CD4-positive, alpha-beta T cell treated with Interleukin-15 for 1 hour (primary cell): ENCODE measurements around the gene TNFRSF1B.

Experiments used
- DNase-seq: peaks from one replicate; pipeline ENCODE4 v3.0.0-alpha.2; 2020

The TNFRSF1B gene

GRCh38 chr1:12166834-12167492 is at the start of gene TNFRSF1B:
TNFRSF1B (plus strand) TSS chr1:12166991; CDS start chr1:12167092, 101 bp downstream.
- peak; percentile 79 for DNase-seq

DNA sequence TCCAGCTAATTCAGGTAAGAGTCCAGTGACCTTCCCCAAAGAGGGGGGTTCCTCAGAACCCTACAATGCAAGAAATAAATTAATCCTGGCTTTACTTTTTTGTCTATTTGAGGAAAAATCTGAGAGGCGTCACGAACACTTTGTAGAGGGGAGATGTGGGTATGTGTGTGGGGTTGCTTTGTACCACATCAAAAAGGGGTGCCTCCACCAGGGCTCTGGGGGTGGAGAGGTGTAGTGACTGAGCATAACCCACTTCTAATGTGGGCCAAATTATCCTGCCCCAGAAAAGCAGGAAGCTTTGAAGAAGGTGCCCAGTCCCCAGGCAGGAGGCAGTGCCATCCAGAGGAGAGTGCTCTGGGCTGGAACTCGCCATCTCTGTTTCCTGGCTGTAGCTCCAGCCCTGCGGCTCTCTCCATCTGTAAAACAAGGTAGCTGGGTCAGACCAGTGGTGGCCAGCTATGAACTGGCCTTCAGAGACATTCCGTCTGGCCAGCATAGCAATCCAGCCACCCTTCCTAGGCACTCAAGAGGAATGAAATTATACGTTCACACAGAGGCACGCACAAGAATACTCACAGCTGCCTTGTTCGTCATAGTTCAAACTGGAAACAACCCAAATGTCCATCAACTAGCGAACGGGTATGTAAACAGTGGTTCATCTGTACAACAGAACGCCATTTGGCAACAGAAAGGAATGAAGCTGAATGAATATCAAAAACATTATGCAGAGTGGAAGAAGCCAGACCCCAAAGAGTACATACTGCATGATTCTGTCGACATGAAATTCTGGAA is 45.4 kb upstream of the TNFRSF1B start:
- no peak for DNase-seq

- no peak for DNase-seq
Measured at GRCh38 chr1:12123172-12123571, 43.6 kb upstream of the TNFRSF1B start.

GRCh38 chr1:12124693-12125421 is 41.9 kb upstream of the TNFRSF1B start:
- peak; percentile 73 for DNase-seq

- peak; percentile 34 for DNase-seq
Measured at GRCh38 chr1:12125422-12126355, 41.1 kb upstream of the TNFRSF1B start.

DNA sequence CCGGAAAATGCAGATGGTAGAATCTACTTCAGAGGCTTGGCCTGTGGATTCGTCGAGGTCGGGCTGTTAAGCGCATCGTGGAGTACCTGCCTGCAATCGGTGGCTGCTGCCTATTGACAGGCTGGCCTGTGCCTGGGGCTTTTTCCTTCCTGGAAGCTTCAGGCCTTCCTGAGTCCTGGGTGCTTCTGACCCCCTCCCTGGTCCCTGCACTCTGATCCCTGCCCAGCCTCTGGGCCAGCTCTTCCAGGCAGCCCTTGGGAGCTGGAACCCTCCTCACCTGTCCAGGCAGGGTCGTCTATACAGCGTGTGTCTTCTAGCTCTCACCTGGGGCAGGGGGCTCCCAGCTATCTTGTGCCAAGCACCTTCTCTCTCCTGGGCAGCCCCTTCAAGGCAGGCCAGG is 40.0 kb upstream of the TNFRSF1B start:
- no peak for DNase-seq

GRCh38 chr1:12127206-12127810 is 39.5 kb upstream of the TNFRSF1B start:
- no peak for DNase-seq

- DNase-seq = no peak
Measured at GRCh38 chr1:12128120-12128519, 38.7 kb upstream of the TNFRSF1B start.

- no peak for DNase-seq
Measured at GRCh38 chr1:12129624-12130023, 37.2 kb upstream of the TNFRSF1B start.

- DNase-seq = no peak
Measured at GRCh38 chr1:12130466-12131130, 36.2 kb upstream of the TNFRSF1B start.

DNA sequence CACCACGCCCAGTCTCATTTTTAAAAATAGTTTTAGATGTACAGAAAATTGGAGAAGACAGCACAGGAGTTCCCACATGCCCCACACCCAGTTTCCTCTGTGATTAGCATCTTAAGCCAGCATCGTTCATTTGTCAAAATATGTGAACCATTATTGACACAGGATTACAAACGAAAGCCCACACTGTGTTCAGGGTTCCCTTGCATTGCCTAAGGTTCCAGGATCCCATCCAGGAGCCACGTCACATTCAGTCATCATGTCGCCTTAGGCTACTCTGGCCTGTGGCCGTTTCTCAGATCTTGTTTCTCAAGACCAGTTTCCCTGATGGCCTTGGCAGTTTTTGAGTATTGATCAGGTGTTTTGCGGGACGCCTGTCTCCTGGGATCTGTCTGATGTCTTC is 34.7 kb upstream of the TNFRSF1B start:
- no peak for DNase-seq

DNA sequence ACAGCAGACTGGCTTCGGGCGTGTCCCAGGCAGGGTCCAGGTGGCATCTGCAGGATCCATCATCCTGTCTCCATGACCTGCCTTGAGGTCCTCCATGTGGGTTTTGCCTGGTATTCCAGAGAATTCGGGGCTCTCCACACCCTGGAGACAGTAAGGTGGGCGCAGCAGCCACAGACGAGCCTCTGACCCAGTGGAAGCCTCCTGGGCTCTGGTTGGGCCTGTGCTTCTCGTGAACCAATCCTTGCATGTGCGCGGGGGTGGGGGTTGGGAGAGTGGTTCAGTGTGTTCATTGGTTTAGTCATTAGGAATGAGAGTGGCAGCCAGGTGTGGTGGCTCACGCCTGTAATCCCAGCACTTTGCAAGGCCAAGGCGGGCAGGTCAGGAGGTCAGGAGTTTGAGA is 32.1 kb upstream of the TNFRSF1B start:
- DNase-seq = no peak

DNA sequence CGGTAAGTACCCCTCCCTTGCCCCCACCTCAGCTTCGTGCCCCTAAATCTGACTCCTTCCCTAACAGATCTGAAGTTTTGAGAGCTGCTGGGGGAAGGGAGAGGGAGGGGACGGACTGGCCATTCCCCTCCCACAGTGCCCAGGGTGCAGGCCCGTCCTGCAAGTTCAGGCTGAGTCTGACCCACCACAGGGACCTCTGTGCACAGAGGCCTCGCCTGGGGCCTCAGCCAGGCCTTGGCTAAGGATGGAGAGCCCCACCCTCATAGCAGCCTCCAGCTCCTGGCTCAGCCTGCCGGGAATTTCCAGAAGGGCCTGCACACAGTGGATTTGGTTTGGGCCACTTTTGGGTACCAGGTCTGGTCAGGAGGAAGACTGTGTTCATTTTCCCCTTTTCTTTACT is 31.2 kb upstream of the TNFRSF1B start:
- no peak for DNase-seq

- no peak for DNase-seq
Measured at GRCh38 chr1:12136916-12137610, 29.7 kb upstream of the TNFRSF1B start.

GRCh38 chr1:12138196-12139168 is 28.3 kb upstream of the TNFRSF1B start:
- DNase-seq = no peak

DNA sequence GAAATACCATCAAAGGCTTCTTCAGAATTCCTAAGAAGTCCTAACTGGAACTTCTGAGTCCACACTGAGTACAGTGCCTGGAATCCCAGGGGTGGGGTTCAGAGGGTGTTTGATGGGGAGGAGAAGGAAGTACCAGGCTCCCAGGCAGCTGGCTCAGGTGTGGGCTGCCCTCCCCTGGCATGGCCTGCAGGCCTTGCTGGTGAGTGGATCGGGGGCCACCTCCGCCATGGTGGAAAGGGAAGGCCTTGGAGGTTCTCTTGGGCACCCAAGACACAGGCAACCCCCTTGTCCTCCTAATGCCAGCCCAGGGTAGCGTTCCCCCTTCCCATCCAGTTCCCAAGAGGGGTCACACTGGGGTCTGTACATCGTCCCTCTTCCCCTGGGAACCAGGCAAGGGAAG is 26.8 kb upstream of the TNFRSF1B start:
- no peak for DNase-seq

DNA sequence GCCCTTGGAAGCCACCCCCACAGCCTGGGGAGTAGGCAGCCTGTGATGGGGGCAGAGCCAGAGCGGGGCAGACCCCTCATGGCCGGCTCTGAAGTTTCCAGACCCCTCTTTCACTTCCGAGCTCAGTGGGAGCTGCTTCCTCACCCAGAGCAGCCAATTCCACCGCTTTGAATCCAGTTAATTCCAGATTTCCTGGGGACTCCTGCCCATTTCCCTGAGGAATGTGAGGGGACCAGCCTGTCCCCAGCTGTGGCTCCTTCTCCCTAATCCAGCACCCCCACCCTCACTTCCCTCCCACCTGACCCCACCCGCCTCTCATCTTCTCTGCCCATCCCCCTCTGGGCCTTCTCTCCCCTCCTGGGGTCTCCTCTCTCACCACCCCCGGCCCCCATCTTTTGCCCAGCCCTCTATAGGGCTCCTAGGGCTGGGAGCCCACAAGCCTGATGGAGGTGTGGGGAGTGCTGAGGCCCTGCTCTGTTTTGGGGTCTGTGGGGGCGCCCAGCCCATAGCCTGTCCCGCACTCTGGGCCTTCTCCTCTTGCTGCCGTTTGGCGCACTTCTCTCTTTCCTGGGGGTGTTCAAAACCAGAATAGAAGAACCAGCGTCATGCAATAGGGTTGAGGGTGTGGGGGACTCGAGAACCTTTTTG is 26.2 kb upstream of the TNFRSF1B start:
- DNase-seq = no peak

- no peak for DNase-seq
Measured at GRCh38 chr1:12141163-12141850, 25.5 kb upstream of the TNFRSF1B start.
